GM20431 (cell line): ENCODE measurements around the gene RPS14.

Source experiments
- in situ Hi-C: fragments of 300-500 bp; cut with MseI, MboI; formaldehyde crosslinking; loops from one replicate; pipeline ENCODE4 v1.15.0; 2020; ENCODE audit warnings: low sequenced_read_pairs; ENCODE audit not compliant: unreplicated experiment

The RPS14 gene

DNA sequence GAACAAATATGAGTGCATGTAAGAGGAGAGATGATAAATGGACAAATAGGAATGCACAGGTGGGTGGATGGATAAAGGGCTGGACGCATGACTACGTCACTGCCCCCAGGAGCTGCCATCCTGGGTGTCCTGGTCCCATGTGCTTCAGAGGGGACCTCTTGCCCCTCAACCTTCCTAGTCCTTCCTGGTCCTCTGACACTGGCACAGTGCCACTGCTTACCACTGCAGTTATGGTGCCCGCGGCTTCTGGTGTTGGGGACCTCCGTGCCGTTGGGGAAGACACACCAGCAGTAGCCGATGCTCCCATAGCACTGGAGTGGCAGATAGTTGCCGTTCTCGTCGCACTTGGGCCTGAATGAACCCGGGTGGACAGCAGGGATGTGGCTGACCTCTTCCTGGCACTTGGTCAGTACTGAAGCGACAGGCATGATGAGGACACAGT, 46.6 kb downstream of the RPS14 start:
- in situ Hi-C loops: no loop called here

DNA sequence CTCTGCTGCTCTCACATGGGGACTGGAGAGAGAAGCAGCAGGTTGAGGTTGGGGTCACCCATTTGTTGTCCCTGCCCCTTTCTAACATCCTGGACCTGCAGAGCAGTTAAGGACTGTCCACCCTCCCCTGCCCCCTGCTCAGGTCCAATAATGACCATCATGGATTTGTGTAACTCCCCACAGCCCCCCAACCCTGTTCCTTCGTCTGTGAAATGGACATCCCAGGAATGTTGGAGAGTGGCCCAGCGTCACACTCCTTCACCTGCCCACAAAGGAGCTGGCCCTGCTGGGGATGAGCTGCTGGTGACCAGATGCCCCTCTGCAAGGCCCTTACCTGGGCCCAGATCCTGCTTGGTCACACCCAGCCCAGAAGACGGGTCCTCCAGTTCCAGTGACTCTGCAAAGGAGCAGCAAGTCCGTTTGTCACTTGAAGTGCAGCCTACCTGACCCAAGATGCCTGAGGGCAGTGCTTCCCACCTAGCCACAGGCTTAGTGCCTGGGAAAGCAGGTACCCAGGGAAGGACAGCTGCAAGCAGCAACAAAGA, 47.2 kb downstream of the RPS14 start:
- in situ Hi-C loops: no loop called here

GRCh38 chr5:150401376-150402228, 47.9 kb downstream of the RPS14 start:
- in situ Hi-C loops: no loop called here

- in situ Hi-C loops: no loop called here
Measured at GRCh38 chr5:150401076-150401375, 48.5 kb downstream of the RPS14 start.

- in situ Hi-C loops: no loop called here
Measured at GRCh38 chr5:150400316-150401075, 49.0 kb downstream of the RPS14 start.

DNA sequence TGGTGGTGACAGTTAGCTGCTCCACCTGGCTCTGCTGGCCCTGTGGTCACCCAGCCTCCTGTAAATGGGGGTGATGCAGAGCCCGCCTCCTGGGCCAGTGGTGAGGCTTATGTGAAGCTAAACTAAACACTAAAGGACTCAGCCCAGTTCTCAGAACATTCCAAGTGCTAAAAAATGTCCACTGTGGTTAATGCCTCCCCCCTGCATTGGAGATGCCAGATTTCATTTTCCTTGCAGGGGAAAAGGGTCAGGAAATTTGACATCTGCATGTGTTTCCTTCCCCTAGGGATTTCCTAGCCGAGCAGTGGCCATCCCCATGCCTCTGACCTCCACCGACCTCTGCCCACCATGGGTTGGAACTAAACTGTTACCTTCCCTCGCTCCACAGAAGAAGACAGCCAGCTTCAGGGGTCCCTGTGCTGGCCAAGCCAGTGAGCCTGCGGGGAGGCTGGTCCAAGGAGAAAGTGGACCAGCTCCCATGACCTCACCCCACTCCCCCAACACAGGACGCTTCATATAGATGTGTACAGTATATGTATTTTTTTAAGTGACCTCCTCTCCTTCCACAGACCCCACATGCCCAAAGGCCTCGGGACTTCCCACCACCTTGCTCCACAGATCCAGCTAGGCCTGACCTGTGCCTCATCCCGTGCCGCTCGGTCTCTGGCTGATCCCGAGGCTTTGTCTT, 49.9 kb downstream of the RPS14 start:
- in situ Hi-C loops: no loop called here

GRCh38 chr5:150398722-150399523, 50.6 kb downstream of the RPS14 start:
- in situ Hi-C loops: no loop called here

- in situ Hi-C loops: no loop called here
Measured at GRCh38 chr5:150397782-150398721, 51.5 kb downstream of the RPS14 start.

DNA sequence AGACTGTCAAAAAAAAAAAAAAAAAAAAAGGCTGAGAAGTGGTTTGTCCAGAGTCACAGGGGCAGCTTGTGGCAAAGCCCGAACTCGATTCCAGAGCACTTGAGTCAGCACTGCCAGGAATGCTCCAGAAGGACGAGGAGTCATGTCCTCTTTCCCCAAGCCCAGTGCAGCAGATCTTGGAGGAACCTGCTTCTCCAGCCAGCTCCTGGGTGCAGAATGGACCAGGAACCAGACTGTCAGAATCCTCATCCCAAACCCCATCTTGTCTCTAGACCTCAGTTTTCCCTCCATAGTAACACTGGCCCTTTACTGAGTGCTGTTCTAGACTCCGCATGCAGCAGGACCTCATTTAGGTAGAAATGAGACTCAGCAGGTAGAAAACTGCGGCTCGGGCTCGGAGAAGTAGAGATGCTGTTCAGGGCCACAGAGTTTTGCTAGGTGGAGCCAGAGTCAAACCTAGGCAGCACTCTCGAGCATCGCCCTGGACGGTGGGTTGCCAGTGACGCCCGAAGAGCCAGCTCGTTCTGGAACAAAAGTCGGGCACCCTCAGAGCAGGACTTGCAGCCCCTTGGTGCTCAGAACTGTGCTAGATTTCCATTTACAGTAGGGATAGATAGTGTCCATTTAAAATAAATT, 52.3 kb downstream of the RPS14 start:
- in situ Hi-C loops: no loop called here

DNA sequence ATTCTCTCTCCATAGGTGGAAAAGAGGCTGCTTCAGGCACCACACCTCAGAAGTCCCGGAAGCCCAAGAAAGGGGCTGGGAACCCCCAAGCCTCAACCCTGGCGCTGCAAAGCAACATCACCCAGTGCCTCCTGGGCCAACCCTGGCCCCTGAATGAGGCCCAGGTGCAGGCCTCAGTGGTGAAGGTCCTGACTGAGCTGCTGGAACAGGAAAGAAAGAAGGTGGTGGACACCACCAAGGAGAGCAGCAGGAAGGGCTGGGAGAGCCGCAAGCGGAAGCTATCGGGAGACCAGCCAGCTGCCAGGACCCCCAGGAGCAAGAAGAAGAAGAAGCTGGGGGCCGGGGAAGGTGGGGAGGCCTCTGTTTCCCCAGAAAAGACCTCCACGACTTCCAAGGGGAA, 53.3 kb downstream of the RPS14 start:
- in situ Hi-C loops: no loop called here

DNA sequence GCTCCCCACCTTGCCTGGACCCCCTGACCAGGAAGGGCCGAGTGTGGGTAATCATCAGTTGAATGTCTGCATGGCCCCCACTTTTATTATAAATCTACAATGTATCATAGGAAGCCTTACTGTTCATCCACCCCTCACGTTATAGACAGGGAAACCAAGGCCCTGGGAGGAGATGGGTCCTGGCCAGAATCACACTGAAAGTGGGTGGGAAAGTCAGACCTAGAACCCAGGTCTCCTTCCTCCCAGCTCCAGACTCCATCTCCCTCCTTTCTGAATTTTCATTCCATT, 53.9 kb downstream of the RPS14 start:
- in situ Hi-C loops: no loop called here

- in situ Hi-C loops: no loop called here
Measured at GRCh38 chr5:150394912-150395687, 54.4 kb downstream of the RPS14 start.

- in situ Hi-C loops: no loop called here
Measured at GRCh38 chr5:150394131-150394530, 55.4 kb downstream of the RPS14 start.

DNA sequence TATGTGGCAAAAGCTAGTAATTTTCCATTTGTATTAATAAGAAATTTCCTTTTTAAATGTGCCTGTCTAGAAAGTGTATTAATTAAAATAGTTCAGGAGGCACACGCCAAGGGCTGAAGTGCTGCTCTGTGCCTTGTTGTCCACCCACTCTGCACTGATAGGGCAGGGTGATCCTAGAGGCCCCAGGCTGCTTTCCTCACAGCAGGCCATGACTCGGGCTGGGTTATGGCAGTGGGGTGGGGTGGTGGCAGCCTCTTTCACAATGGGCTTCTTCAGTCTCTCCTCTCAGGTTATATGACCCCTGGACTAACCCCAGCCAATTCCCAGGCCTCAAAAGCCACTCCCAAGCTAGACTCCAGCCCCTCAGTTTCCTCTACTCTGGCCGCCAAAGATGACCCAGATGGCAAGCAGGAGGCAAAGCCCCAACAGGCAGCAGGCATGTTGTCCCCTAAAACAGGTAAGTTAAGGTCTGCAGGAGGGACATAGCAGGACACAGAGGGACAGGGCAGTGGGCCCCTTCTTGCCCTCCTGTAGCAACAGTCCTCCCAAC, 56.4 kb downstream of the RPS14 start:
- in situ Hi-C loops: no loop called here

DNA sequence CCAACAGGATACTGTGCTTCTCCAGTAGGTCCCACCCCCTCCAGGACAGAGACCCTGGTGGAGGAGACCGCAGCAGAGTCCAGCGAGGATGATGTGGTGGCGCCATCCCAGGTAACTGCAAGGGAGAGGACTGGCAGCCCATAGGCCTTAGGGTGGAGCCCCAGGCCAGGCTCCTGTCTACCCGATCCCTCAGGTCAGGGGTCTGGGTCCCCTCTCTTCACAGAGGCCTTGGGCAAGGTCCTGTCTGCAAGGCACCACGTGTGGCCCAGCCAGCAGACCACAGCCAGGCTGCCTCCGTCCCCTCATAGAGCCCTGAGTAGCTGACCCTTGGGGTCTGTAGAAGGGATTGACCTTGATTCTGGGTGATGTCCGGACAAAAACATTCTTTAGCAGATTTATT, 56.9 kb downstream of the RPS14 start:
- in situ Hi-C loops: no loop called here
